HepG2 (cell line): Measurements from ENCODE around the gene CABP4. TPM values are rescaled to one million over a fixed set of nuclear protein-coding genes. Genes with fewer than 3 reads are reported as not detected.

ENCODE experiments used
- ARNTL ChIP-seq: sonication (generic); formaldehyde crosslinking; IDR thresholded peaks from 2 replicates; pipeline ENCODE4 v1.4.0; 2020; ENCODE audit warnings: mild to moderate bottlenecking, missing genetic modification reagents
- CBX2 ChIP-seq, 2 experiments: fragments of 200-600 bp in 1 of 2; sonication (generic); formaldehyde crosslinking in 1 of 2; IDR thresholded peaks; 2 replicates each; pipeline versions ENCODE4 v1.7.0 to v1.8.1; 2018 to 2022; ENCODE audit warnings: low read depth in 2 of 2, low read length in 1 of 2, mild to moderate bottlenecking in 1 of 2, missing genetic modification reagents in 1 of 2
- CEBPB ChIP-seq: IDR thresholded peaks from 2 replicates; pipeline ENCODE4 v1.6.1; 2011; ENCODE audit warnings: low read depth, low read length, improper control_type of control experiment, borderline replicate concordance
- FOSL1 ChIP-seq: sonication (generic); formaldehyde crosslinking; IDR thresholded peaks from 2 replicates; pipeline ENCODE4 v1.9.0; 2021; ENCODE audit warnings: missing genetic modification reagents, borderline replicate concordance
- GTF2F1 ChIP-seq: fragments of 150-350 bp; IDR thresholded peaks from 2 replicates; pipeline ENCODE4 v1.6.1; 2014; ENCODE audit warnings: low read length
- KLF11 ChIP-seq: IDR thresholded peaks from 2 replicates; pipeline ENCODE4 v1.6.1; 2016; ENCODE audit warnings: missing compliant biosample characterization
- KMT2B ChIP-seq: IDR thresholded peaks from 2 replicates; pipeline ENCODE4 v1.6.1; 2016; ENCODE audit warnings: missing genetic modification reagents, missing compliant biosample characterization
- MAF1 ChIP-seq: sonication (generic); formaldehyde crosslinking; IDR thresholded peaks from 2 replicates; pipeline ENCODE4 v1.5.0; 2020; ENCODE audit warnings: missing genetic modification reagents, borderline replicate concordance
- MEIS1 ChIP-seq: sonication (generic); formaldehyde crosslinking; IDR thresholded peaks from 2 replicates; pipeline ENCODE4 v1.9.0; 2021; ENCODE audit warnings: mild to moderate bottlenecking, missing genetic modification reagents, moderate library complexity, borderline replicate concordance
- NCOR1 ChIP-seq: fragments of 200-600 bp; sonication (generic); IDR thresholded peaks from 2 replicates; pipeline ENCODE4 v1.7.0; 2017; ENCODE audit warnings: antibody characterized with exemption, low read length, borderline replicate concordance
- PHF8 ChIP-seq: sonication (generic); formaldehyde crosslinking; IDR thresholded peaks from 2 replicates; pipeline ENCODE4 v1.5.0; 2020; ENCODE audit warnings: missing genetic modification reagents
- RXRA ChIP-seq: sonication (generic); formaldehyde crosslinking; IDR thresholded peaks from 2 replicates; pipeline ENCODE4 v1.5.1; 2020; ENCODE audit warnings: missing genetic modification reagents
- TEAD2 ChIP-seq: sonication (generic); formaldehyde crosslinking; IDR thresholded peaks from 2 replicates; pipeline ENCODE4 v1.9.0; 2021; ENCODE audit warnings: missing genetic modification reagents
- THAP11 ChIP-seq: IDR thresholded peaks from 2 replicates; pipeline ENCODE4 v1.6.1; 2016; ENCODE audit warnings: missing biosample characterization, missing genetic modification reagents
- TSC22D2 ChIP-seq: sonication (generic); formaldehyde crosslinking; IDR thresholded peaks from 2 replicates; pipeline ENCODE4 v1.5.1; 2020; ENCODE audit warnings: missing genetic modification reagents, mild to moderate bottlenecking, borderline replicate concordance
- ZNF12 ChIP-seq: sonication (generic); formaldehyde crosslinking; IDR thresholded peaks from 2 replicates; pipeline ENCODE4 v1.5.0; 2020; ENCODE audit warnings: missing genetic modification reagents
- ZNF335 ChIP-seq: sonication (generic); formaldehyde crosslinking; IDR thresholded peaks from 2 replicates; pipeline ENCODE4 v1.4.0; 2020; ENCODE audit warnings: missing genetic modification reagents
- ZNF468 ChIP-seq: sonication (generic); formaldehyde crosslinking; IDR thresholded peaks from 2 replicates; pipeline ENCODE4 v1.8.0; 2022; ENCODE audit warnings: mild to moderate bottlenecking, moderate library complexity, missing genetic modification reagents
- ZNF547 ChIP-seq: sonication (generic); formaldehyde crosslinking; IDR thresholded peaks from 2 replicates; pipeline ENCODE4 v1.5.1; 2020; ENCODE audit warnings: mild to moderate bottlenecking, missing genetic modification reagents
- ZNF773 ChIP-seq: sonication (generic); formaldehyde crosslinking; IDR thresholded peaks from 2 replicates; pipeline ENCODE4 v1.4.0; 2020; ENCODE audit warnings: missing genetic modification reagents, borderline replicate concordance
- polyA plus RNA-seq, 8 experiments: library from polyadenylated mRNA; depleted of rRNA in 3 of 8; stranded (reverse) in 7 of 8; unstranded in 1 of 8; fragments of >200 nt; fragmentation: Illumina TruSeq in 4 of 8; extraction: Trizol in 4 of 8; gene quantifications; 2 replicates each; pipeline versions ENCODE4 v1.2.1 to v1.2.3, GENCODE V29; 2011 to 2016; ENCODE audit warnings: low read depth in 4 of 8, missing spikeins in 1 of 8, mixed read lengths in 1 of 8; ENCODE audit not compliant: insufficient read depth in 1 of 8
- total RNA-seq, 5 experiments: library from RNA; depleted of rRNA; stranded (reverse); fragments of >200 nt; fragmentation: Illumina TruSeq; extraction: Trizol; gene quantifications; 2 replicates each; pipeline ENCODE4 v1.2.3, GENCODE V29; 2016; ENCODE audit warnings: low read depth in 1 of 5
- TF ChIP-seq, protein P1 (sequence below): sonication (generic); formaldehyde crosslinking; IDR thresholded peaks from 2 replicates; pipeline ENCODE4 v1.4.0; 2020; ENCODE audit warnings: mild to moderate bottlenecking, missing genetic modification reagents, borderline replicate concordance
- TF ChIP-seq, protein P2 (sequence below): IDR thresholded peaks from 2 replicates; pipeline ENCODE4 v1.6.1; 2012; ENCODE audit warnings: inconsistent platforms
- TF ChIP-seq, protein P3 (sequence below): sonication (generic); formaldehyde crosslinking; IDR thresholded peaks from 2 replicates; pipeline ENCODE4 v1.5.1; 2020; ENCODE audit warnings: missing genetic modification reagents, mild to moderate bottlenecking, borderline replicate concordance
- TF ChIP-seq, protein P4 (sequence below): sonication (generic); formaldehyde crosslinking; IDR thresholded peaks from 2 replicates; pipeline ENCODE4 v1.4.0; 2020; ENCODE audit warnings: mild to moderate bottlenecking, missing genetic modification reagents

The CABP4 gene
- total and polyA plus RNA-seq, 2 of the 13 experiments (the other 11 are each of a cell fraction or from before 2014, with no cell fraction given), result not detected

DNA sequence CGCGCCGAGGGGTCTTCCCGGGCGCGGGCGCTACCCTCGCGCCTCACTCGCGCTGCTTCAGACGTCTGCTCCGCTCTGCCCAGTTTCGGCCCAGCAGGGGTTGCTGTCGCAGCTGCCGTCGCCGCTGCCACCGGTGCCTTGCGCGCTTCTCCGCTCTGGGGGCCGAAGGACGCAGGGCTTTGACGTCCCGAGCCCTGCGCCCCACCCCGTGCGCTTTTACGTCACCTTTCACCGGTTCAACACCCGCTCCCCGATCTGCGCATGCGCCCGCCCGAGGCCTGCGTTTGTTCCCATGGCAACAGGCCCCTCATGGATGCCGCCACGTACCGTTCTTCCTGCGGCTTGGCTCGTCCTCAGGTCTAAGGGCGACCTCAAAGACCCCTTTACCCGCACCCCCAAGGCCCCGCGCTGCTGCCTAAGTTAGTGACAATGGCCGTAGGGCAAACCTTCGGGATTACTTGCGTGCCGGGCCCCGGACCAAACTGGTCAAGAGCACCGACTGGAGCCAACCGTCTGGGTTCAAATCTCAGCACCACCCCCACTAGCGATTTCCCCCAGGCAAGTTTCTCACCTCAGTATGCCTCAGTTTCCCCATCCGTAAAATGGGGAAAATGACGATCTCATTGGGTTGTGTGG is 53.5 kb downstream of the CABP4 start (continued):
- TF ChIP-seq, protein P1, sequence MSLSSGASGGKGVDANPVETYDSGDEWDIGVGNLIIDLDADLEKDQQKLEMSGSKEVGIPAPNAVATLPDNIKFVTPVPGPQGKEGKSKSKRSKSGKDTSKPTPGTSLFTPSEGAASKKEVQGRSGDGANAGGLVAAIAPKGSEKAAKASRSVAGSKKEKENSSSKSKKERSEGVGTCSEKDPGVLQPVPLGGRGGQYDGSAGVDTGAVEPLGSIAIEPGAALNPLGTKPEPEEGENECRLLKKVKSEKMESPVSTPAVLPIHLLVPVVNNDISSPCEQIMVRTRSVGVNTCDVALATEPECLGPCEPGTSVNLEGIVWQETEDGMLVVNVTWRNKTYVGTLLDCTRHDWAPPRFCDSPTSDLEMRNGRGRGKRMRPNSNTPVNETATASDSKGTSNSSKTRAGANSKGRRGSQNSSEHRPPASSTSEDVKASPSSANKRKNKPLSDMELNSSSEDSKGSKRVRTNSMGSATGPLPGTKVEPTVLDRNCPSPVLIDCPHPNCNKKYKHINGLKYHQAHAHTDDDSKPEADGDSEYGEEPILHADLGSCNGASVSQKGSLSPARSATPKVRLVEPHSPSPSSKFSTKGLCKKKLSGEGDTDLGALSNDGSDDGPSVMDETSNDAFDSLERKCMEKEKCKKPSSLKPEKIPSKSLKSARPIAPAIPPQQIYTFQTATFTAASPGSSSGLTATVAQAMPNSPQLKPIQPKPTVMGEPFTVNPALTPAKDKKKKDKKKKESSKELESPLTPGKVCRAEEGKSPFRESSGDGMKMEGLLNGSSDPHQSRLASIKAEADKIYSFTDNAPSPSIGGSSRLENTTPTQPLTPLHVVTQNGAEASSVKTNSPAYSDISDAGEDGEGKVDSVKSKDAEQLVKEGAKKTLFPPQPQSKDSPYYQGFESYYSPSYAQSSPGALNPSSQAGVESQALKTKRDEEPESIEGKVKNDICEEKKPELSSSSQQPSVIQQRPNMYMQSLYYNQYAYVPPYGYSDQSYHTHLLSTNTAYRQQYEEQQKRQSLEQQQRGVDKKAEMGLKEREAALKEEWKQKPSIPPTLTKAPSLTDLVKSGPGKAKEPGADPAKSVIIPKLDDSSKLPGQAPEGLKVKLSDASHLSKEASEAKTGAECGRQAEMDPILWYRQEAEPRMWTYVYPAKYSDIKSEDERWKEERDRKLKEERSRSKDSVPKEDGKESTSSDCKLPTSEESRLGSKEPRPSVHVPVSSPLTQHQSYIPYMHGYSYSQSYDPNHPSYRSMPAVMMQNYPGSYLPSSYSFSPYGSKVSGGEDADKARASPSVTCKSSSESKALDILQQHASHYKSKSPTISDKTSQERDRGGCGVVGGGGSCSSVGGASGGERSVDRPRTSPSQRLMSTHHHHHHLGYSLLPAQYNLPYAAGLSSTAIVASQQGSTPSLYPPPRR, result peak; percentile 45; the same call in 1 of the 2 replicates
- TF ChIP-seq, protein P2, sequence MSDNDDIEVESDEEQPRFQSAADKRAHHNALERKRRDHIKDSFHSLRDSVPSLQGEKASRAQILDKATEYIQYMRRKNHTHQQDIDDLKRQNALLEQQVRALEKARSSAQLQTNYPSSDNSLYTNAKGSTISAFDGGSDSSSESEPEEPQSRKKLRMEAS, result peak; percentile 73
- TF ChIP-seq CEBPB, result no peak
- TF ChIP-seq PHF8 (CRISPR knock-in tag), result peak; percentile 73
- TF ChIP-seq NCOR1, result 0 out of 2 replicates have a peak, but pooled peaks have one; percentile 11
- 0 out of 2 replicates have a peak, but pooled peaks have one; percentile 54 for TF ChIP-seq MAF1
- no peak for TF ChIP-seq CBX2 (IDR thresholded peaks at IDR 0.05; ENCODE audit: low read depth, low read length)
- TF ChIP-seq CBX2 (CRISPR knock-in tag; IDR thresholded peaks at IDR 0.05; ENCODE audit: low read depth), result no peak
- no peak for TF ChIP-seq TEAD2 (CRISPR knock-in tag)
- TF ChIP-seq THAP11, result peak; percentile 85
- TF ChIP-seq ZNF335 (CRISPR knock-in tag), result 0 out of 2 replicates have a peak, but pooled peaks have one; percentile 49
- TF ChIP-seq KMT2B (CRISPR knock-in tag), result no peak; the same call in 1 of the 2 replicates
- TF ChIP-seq MEIS1 (CRISPR knock-in tag), result peak; percentile 60; the same call in 1 of the 2 replicates
- TF ChIP-seq ZNF468 (CRISPR knock-in tag), result no peak
- TF ChIP-seq, protein P3, sequence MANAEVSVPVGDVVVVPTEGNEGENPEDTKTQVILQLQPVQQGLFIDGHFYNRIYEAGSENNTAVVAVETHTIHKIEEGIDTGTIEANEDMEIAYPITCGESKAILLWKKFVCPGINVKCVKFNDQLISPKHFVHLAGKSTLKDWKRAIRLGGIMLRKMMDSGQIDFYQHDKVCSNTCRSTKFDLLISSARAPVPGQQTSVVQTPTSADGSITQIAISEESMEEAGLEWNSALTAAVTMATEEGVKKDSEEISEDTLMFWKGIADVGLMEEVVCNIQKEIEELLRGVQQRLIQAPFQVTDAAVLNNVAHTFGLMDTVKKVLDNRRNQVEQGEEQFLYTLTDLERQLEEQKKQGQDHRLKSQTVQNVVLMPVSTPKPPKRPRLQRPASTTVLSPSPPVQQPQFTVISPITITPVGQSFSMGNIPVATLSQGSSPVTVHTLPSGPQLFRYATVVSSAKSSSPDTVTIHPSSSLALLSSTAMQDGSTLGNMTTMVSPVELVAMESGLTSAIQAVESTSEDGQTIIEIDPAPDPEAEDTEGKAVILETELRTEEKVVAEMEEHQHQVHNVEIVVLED, result peak; percentile 86
- 0 out of 2 replicates have a peak, but pooled peaks have one; percentile 54 for TF ChIP-seq ZNF773 (CRISPR knock-in tag)
- no peak for TF ChIP-seq GTF2F1
- 0 out of 2 replicates have a peak, but pooled peaks have one; percentile 51 for TF ChIP-seq ZNF12 (CRISPR knock-in tag)
- TF ChIP-seq TSC22D2 (CRISPR knock-in tag), result peak; percentile 50; the same call in 1 of the 2 replicates
- TF ChIP-seq, protein P4, sequence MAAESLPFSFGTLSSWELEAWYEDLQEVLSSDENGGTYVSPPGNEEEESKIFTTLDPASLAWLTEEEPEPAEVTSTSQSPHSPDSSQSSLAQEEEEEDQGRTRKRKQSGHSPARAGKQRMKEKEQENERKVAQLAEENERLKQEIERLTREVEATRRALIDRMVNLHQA (CRISPR knock-in tag), result no peak
- TF ChIP-seq RXRA, result peak; percentile 45
- TF ChIP-seq KLF11 (CRISPR knock-in tag), result no peak
- TF ChIP-seq ZNF547 (CRISPR knock-in tag), result no peak
- no peak for TF ChIP-seq ARNTL (CRISPR knock-in tag)
- 0 out of 2 replicates have a peak, but pooled peaks have one; percentile 11 for TF ChIP-seq FOSL1
